Stimulated activated naive CD8-positive, alpha-beta T cell treated with anti-CD3 and anti-CD28 coated beads, Interleukin-15, Interleukin-2, amounts not matched to agents 100 ng/mL and 50 ng/mL, for 24 hours (primary cell): Measurements from ENCODE around the gene SCN11A.
A peak's percentile ranks its signal among the peaks of the same experiment; 100 is the strongest.

Experiments used
- H3K27ac Mint-ChIP-seq: one replicate; pipeline ENCODE4 v1.8.0; 2021; ENCODE audit warnings: mild to moderate bottlenecking, mixed read lengths
- H3K27me3 Mint-ChIP-seq: one replicate; pipeline ENCODE4 v1.8.0; 2021; ENCODE audit warnings: mixed read lengths
- H3K36me3 Mint-ChIP-seq: one replicate; pipeline ENCODE4 v1.8.0; 2021; ENCODE audit warnings: low read depth, mixed read lengths
- H3K4me1 Mint-ChIP-seq: one replicate; pipeline ENCODE4 v1.8.0; 2021; ENCODE audit warnings: low read depth, mixed read lengths
- H3K4me3 Mint-ChIP-seq: one replicate; pipeline ENCODE4 v1.8.0; 2021; ENCODE audit warnings: mild to moderate bottlenecking, mixed read lengths
- H3K9me3 Mint-ChIP-seq: one replicate; pipeline ENCODE4 v1.8.0; 2021; ENCODE audit warnings: mixed read lengths

The SCN11A gene

GRCh38 chr3:39051649-39052561 is at the start of gene SCN11A, which contains the start of gene WDR48:
Gene SCN11A, minus strand, starts transcription at chr3:39051944. Its CDS starts 101,582 bp downstream, at chr3:38950362.
Gene WDR48, plus strand, starts transcription at chr3:39052016. Its CDS starts 10 bp downstream, at chr3:39052026.
- Mint-ChIP-seq H3K4me1 (peaks cover 52% of the 10 kb centered on the region), H3K27ac (peak within 1 kb of the TSS; percentile 92), H3K9me3 (no peaks in the 10 kb centered on the region), H3K36me3 (no peaks in the 10 kb centered on the region), H3K4me3 (peak within 1 kb of the TSS; percentile 95), H3K27me3 (no peaks in the 10 kb centered on the region)

GRCh38 chr3:39101022-39101689 is 49.4 kb upstream of the SCN11A start:
- H3K9me3 Mint-ChIP-seq, result no peaks in the 10 kb centered on the region
- peaks cover 15% of the 10 kb centered on the region for H3K4me1 Mint-ChIP-seq
- H3K4me3 Mint-ChIP-seq, result no peak overlapping the region
- H3K27me3 Mint-ChIP-seq, result no peaks in the 10 kb centered on the region
- H3K27ac Mint-ChIP-seq, result no peak overlapping the region
- peaks cover 4% of the 10 kb centered on the region for H3K36me3 Mint-ChIP-seq

- H3K27ac Mint-ChIP-seq, result no peak overlapping the region
- H3K27me3 Mint-ChIP-seq, result no peaks in the 10 kb centered on the region
- peaks cover 11% of the 10 kb centered on the region for H3K36me3 Mint-ChIP-seq
- no peak overlapping the region for H3K4me3 Mint-ChIP-seq
- H3K9me3 Mint-ChIP-seq, result no peaks in the 10 kb centered on the region
- H3K4me1 Mint-ChIP-seq, result peaks cover 8% of the 10 kb centered on the region
Measured at GRCh38 chr3:39100500-39100886, 48.7 kb upstream of the SCN11A start.

- peaks cover 16% of the 10 kb centered on the region for H3K36me3 Mint-ChIP-seq
- peak overlapping the region; percentile 21 for H3K27ac Mint-ChIP-seq
- no peaks in the 10 kb centered on the region for H3K9me3 Mint-ChIP-seq
- H3K27me3 Mint-ChIP-seq, result no peaks in the 10 kb centered on the region
- H3K4me1 Mint-ChIP-seq, result peaks cover 2% of the 10 kb centered on the region
- no peak overlapping the region for H3K4me3 Mint-ChIP-seq
Measured at GRCh38 chr3:39099738-39100499, 48.2 kb upstream of the SCN11A start.

- Mint-ChIP-seq H3K4me1 (no peaks in the 10 kb centered on the region), H3K36me3 (peaks cover 21% of the 10 kb centered on the region), H3K27me3 (no peaks in the 10 kb centered on the region), H3K9me3 (no peaks in the 10 kb centered on the region), H3K4me3 (no peak overlapping the region), H3K27ac (no peak overlapping the region)
Measured at GRCh38 chr3:39099242-39099641, 47.5 kb upstream of the SCN11A start.

GRCh38 chr3:39098473-39099000 is 46.8 kb upstream of the SCN11A start:
- peaks cover 28% of the 10 kb centered on the region for H3K36me3 Mint-ChIP-seq
- H3K27me3 Mint-ChIP-seq, result no peaks in the 10 kb centered on the region
- no peaks in the 10 kb centered on the region for H3K9me3 Mint-ChIP-seq
- H3K4me1 Mint-ChIP-seq, result no peaks in the 10 kb centered on the region
- no peak overlapping the region for H3K4me3 Mint-ChIP-seq
- H3K27ac Mint-ChIP-seq, result no peak overlapping the region

GRCh38 chr3:39097716-39098472 is 46.1 kb upstream of the SCN11A start:
- peak overlapping the region; percentile 49 for H3K27ac Mint-ChIP-seq
- H3K4me3 Mint-ChIP-seq, result no peak overlapping the region
- H3K36me3 Mint-ChIP-seq, result peaks cover 28% of the 10 kb centered on the region
- H3K27me3 Mint-ChIP-seq, result no peaks in the 10 kb centered on the region
- H3K4me1 Mint-ChIP-seq, result no peaks in the 10 kb centered on the region
- H3K9me3 Mint-ChIP-seq, result no peaks in the 10 kb centered on the region

- H3K27ac Mint-ChIP-seq, result peak overlapping the region; percentile 49
- H3K9me3 Mint-ChIP-seq, result no peaks in the 10 kb centered on the region
- H3K4me3 Mint-ChIP-seq, result no peak overlapping the region
- peaks cover 35% of the 10 kb centered on the region for H3K36me3 Mint-ChIP-seq
- no peaks in the 10 kb centered on the region for H3K27me3 Mint-ChIP-seq
- H3K4me1 Mint-ChIP-seq, result no peaks in the 10 kb centered on the region
Measured at GRCh38 chr3:39096775-39097174, 45.0 kb upstream of the SCN11A start.

GRCh38 chr3:39095778-39096177 is 44.0 kb upstream of the SCN11A start:
- H3K27ac Mint-ChIP-seq, result no peak overlapping the region

GRCh38 chr3:39094851-39095677 is 43.3 kb upstream of the SCN11A start:
- Mint-ChIP-seq H3K27ac (peak overlapping the region; percentile 55), H3K4me1 (peaks cover 13% of the 10 kb centered on the region), H3K4me3 (no peak overlapping the region), H3K36me3 (peaks cover 41% of the 10 kb centered on the region), H3K27me3 (no peaks in the 10 kb centered on the region), H3K9me3 (no peaks in the 10 kb centered on the region)

More at GRCh38 chr3:39095778-39096177, 44.0 kb upstream of the SCN11A start:
- Mint-ChIP-seq H3K4me1 (peaks cover 9% of the 10 kb centered on the region), H3K9me3 (no peaks in the 10 kb centered on the region), H3K36me3 (peaks cover 35% of the 10 kb centered on the region), H3K27me3 (no peaks in the 10 kb centered on the region), H3K4me3 (no peak overlapping the region)

GRCh38 chr3:39090922-39091321 is 39.2 kb upstream of the SCN11A start:
- peaks cover 62% of the 10 kb centered on the region for H3K36me3 Mint-ChIP-seq
- peak overlapping the region; percentile 6 for H3K4me3 Mint-ChIP-seq
- no peaks in the 10 kb centered on the region for H3K27me3 Mint-ChIP-seq
- H3K9me3 Mint-ChIP-seq, result no peaks in the 10 kb centered on the region
- H3K27ac Mint-ChIP-seq, result peak overlapping the region; percentile 13
- peaks cover 19% of the 10 kb centered on the region for H3K4me1 Mint-ChIP-seq

GRCh38 chr3:39088889-39089288 is 37.1 kb upstream of the SCN11A start:
- Mint-ChIP-seq H3K9me3 (no peaks in the 10 kb centered on the region), H3K36me3 (peaks cover 48% of the 10 kb centered on the region), H3K27me3 (no peaks in the 10 kb centered on the region), H3K4me1 (peaks cover 19% of the 10 kb centered on the region), H3K27ac (peak overlapping the region; percentile 24), H3K4me3 (no peak overlapping the region)

- Mint-ChIP-seq H3K4me3 (no peak overlapping the region), H3K27me3 (no peaks in the 10 kb centered on the region), H3K36me3 (peaks cover 46% of the 10 kb centered on the region), H3K9me3 (no peaks in the 10 kb centered on the region), H3K27ac (no peak overlapping the region), H3K4me1 (peaks cover 22% of the 10 kb centered on the region)
Measured at GRCh38 chr3:39088456-39088855, 36.7 kb upstream of the SCN11A start.
